IMR-90 (cell line): ENCODE data around the gene DHRSX. TPM values are rescaled to one million over a fixed set of nuclear protein-coding genes. Genes with fewer than 3 reads are reported as not detected.

Source experiments
- ATAC-seq: fragments of 200-7000 bp; cut with Tn5 transposase; 2 replicates; pipeline ENCODE4 v1.9.1; 2020; ENCODE audit warnings: low read depth, mild to moderate bottlenecking, moderate library complexity
- BruUV-seq: library from RNA; stranded (reverse); fragments of 400-500 nt; replicated peaks from 2 replicates; lab custom pipeline; 2021; lab: Mats Ljungman, UMichigan
- CTCF ChIA-PET: fragments of 300-600 bp; formaldehyde crosslinking; extraction: SDS; loops from one replicate; lab custom pipeline; 2021; ENCODE audit warnings: antibody characterized with exemption; lab: Yijun Ruan, JAX
- POLR2A ChIA-PET: fragments of 300-600 bp; sonication (Branson Sonifier 250); formaldehyde crosslinking; loops from one replicate; lab custom pipeline; 2022; ENCODE audit warnings: antibody characterized with exemption; ENCODE audit not compliant: unreplicated experiment; lab: Charles Lee
- DNase-seq: peaks from one replicate; pipeline ENCODE4 v3.0.0; 2013
- H2AFZ ChIP-seq: replicated peaks from 2 replicates; pipeline ENCODE3; 2013; ENCODE audit warnings: low read length, mild to moderate bottlenecking; ENCODE audit not compliant: poor library complexity
- H2AK5ac ChIP-seq: 2 replicates; pipeline ENCODE4 v1.6.1; 2013; ENCODE audit warnings: low read depth, low read length, inconsistent platforms
- H2AK9ac ChIP-seq: replicated peaks from 2 replicates; pipeline ENCODE3; 2013; ENCODE audit warnings: mild to moderate bottlenecking, low read depth, low read length, moderate library complexity; ENCODE audit not compliant: poor library complexity
- H2BK120ac ChIP-seq: 2 replicates; pipeline ENCODE4 v1.6.1; 2013; ENCODE audit warnings: low read depth, low read length, inconsistent platforms
- H2BK15ac ChIP-seq: 3 replicates; pipeline ENCODE4 v1.6.1; 2013; ENCODE audit warnings: low read depth, low read length, inconsistent platforms
- H2BK20ac ChIP-seq: 2 replicates; pipeline ENCODE4 v1.6.1; 2013; ENCODE audit warnings: low read depth, mild to moderate bottlenecking, inconsistent platforms, low read length, moderate library complexity
- H2BK5ac ChIP-seq: 2 replicates; pipeline ENCODE4 v1.6.1; 2013; ENCODE audit warnings: mild to moderate bottlenecking, low read depth, low read length, inconsistent platforms; ENCODE audit not compliant: poor library complexity, severe bottlenecking
- H3K14ac ChIP-seq: replicated peaks from 2 replicates; pipeline ENCODE4 v1.6.1; 2013; ENCODE audit warnings: low read depth, low read length, inconsistent platforms
- H3K18ac ChIP-seq: 2 replicates; pipeline ENCODE4 v1.6.1; 2013; ENCODE audit warnings: low read depth, low read length, control low read depth
- H3K23ac ChIP-seq: 2 replicates; pipeline ENCODE4 v1.6.1; 2013; ENCODE audit warnings: low read depth, low read length, inconsistent platforms
- H3K27ac ChIP-seq: 2 replicates; pipeline ENCODE4 v1.5.1; 2013; ENCODE audit warnings: mild to moderate bottlenecking, control low read depth, low read length; ENCODE audit not compliant: insufficient read depth
- H3K27me3 ChIP-seq: 2 replicates; pipeline ENCODE4 v1.6.1; 2013; ENCODE audit warnings: low read length; ENCODE audit not compliant: control insufficient read depth, insufficient read depth
- H3K36me3 ChIP-seq: 2 replicates; pipeline ENCODE4 v1.6.1; 2013; ENCODE audit warnings: low read length, mixed read lengths; ENCODE audit not compliant: control insufficient read depth, insufficient read depth
- H3K4ac ChIP-seq: 2 replicates; pipeline ENCODE4 v1.6.1; 2013; ENCODE audit warnings: low read depth, low read length, inconsistent platforms
- H3K4me1 ChIP-seq: 2 replicates; pipeline ENCODE4 v1.6.1; 2013; ENCODE audit warnings: low read length, mixed read lengths; ENCODE audit not compliant: control insufficient read depth, insufficient read depth
- H3K4me2 ChIP-seq: 2 replicates; pipeline ENCODE4 v1.6.1; 2013; ENCODE audit warnings: low read depth, mild to moderate bottlenecking, control low read depth, low read length, moderate library complexity
- H3K4me3 ChIP-seq: 2 replicates; pipeline ENCODE4 v1.5.1; 2013; ENCODE audit warnings: low read depth, mild to moderate bottlenecking, control low read depth, low read length, moderate library complexity; ENCODE audit not compliant: insufficient read depth
- H3K56ac ChIP-seq: 2 replicates; pipeline ENCODE4 v1.6.1; 2013; ENCODE audit warnings: low read length, inconsistent platforms; ENCODE audit not compliant: insufficient read depth; ENCODE audit errors: extremely low read depth
- H3K79me1 ChIP-seq, 2 experiments: 2 replicates each; pipeline ENCODE4 v1.6.1; 2013; ENCODE audit warnings: low read length in 2 of 2, inconsistent platforms in 1 of 2, low read depth in 1 of 2
- H3K9ac ChIP-seq: 2 replicates; pipeline ENCODE4 v1.6.1; 2013; ENCODE audit warnings: low read depth, low read length, control low read depth
- H3K9me1 ChIP-seq: 2 replicates; pipeline ENCODE4 v1.6.1; 2013; ENCODE audit warnings: low read length, inconsistent platforms; ENCODE audit not compliant: insufficient read depth
- H3K9me3 ChIP-seq: 2 replicates; pipeline ENCODE4 v1.6.1; 2013; ENCODE audit warnings: low read length; ENCODE audit not compliant: control insufficient read depth, insufficient read depth
- H4K20me1 ChIP-seq: 2 replicates; pipeline ENCODE4 v1.6.1; 2013; ENCODE audit warnings: low read length, inconsistent platforms; ENCODE audit not compliant: insufficient read depth
- H4K5ac ChIP-seq: 2 replicates; pipeline ENCODE4 v1.6.1; 2013; ENCODE audit warnings: mild to moderate bottlenecking, low read depth, low read length, control low read depth
- H4K8ac ChIP-seq, 2 experiments: 2 replicates each; pipeline ENCODE4 v1.6.1; 2013; ENCODE audit warnings: low read depth in 2 of 2, low read length in 2 of 2, control low read depth in 1 of 2, inconsistent platforms in 1 of 2
- H4K91ac ChIP-seq: 2 replicates; pipeline ENCODE4 v1.6.1; 2013; ENCODE audit warnings: low read depth, low read length, inconsistent platforms; ENCODE audit not compliant: insufficient read depth
- CEBPB ChIP-seq: IDR thresholded peaks from 2 replicates; pipeline ENCODE4 v1.6.1; 2012; ENCODE audit warnings: low read depth, low read length, improper control_type of control experiment
- ELK1 ChIP-seq: fragments of 150-350 bp; IDR thresholded peaks from 2 replicates; pipeline ENCODE4 v1.6.1; 2016; ENCODE audit warnings: low read depth, mild to moderate bottlenecking, low read length, moderate library complexity, borderline replicate concordance
- MAFK ChIP-seq: IDR thresholded peaks from 2 replicates; pipeline ENCODE4 v1.6.1; 2012; ENCODE audit warnings: low read depth, low read length, improper control_type of control experiment
- POLR2A ChIP-seq: IDR thresholded peaks from 2 replicates; pipeline ENCODE4 v1.6.1; 2012; ENCODE audit warnings: mild to moderate bottlenecking, low read depth, low read length
- RAD21 ChIP-seq: IDR thresholded peaks from 2 replicates; pipeline ENCODE4 v1.6.1; 2012; ENCODE audit warnings: low read length, improper control_type of control experiment
- SMC3 ChIP-seq: fragments of 150-350 bp; IDR thresholded peaks from 2 replicates; pipeline ENCODE4 v1.6.1; 2016; ENCODE audit warnings: low read depth, mild to moderate bottlenecking, antibody characterized with exemption, low read length, moderate library complexity
- USF2 ChIP-seq: fragments of 150-350 bp; IDR thresholded peaks from 2 replicates; pipeline ENCODE4 v1.6.1; 2017; ENCODE audit warnings: mild to moderate bottlenecking, antibody characterized with exemption, low read length, low read depth
- WGBS, 2 experiments: methylation state at CpG; one replicate each; pipeline versions ENCODE4 v1.1.5 to v1.1.7; 2013; ENCODE audit warnings: missing lambda C conversion rate in 2 of 2; ENCODE audit not compliant: insufficient read length in 1 of 2; ENCODE audit errors: extremely low coverage in 2 of 2; 5-methylcytosine and 5-hydroxymethylcytosine counted together
- dilution Hi-C: fragments of 300-500 bp; cut with HindIII; formaldehyde crosslinking; loops from one replicate; pipeline ENCODE4 v1.14.3; 2018; ENCODE audit warnings: low sequenced_read_pairs; ENCODE audit not compliant: unreplicated experiment
- in situ Hi-C: fragments of 300-500 bp; cut with MboI; formaldehyde crosslinking; loops from 3 replicates; pipeline ENCODE4 v1.14.3; 2019; ENCODE audit warnings: low sequenced_read_pairs, inconsistent platforms, mixed read lengths
- intact Hi-C: fragments of 100-400 bp; cut with micrococcal nuclease; formaldehyde crosslinking; loops from 2 replicates; pipeline ENCODE4 v1.10.0; 2022
- polyA plus RNA-seq, 3 experiments: library from polyadenylated mRNA; depleted of rRNA; stranded (reverse); fragments of >200 nt; gene quantifications; 2 replicates each; pipeline ENCODE4 v1.2.3, GENCODE V29; 2012; ENCODE audit warnings: low replicate concordance in 1 of 3
- total RNA-seq: library from RNA; depleted of rRNA; stranded (reverse); fragments of >200 nt; gene quantifications from 2 replicates; pipeline ENCODE4 v1.2.3, GENCODE V29; 2012

Gene DHRSX
- total and polyA plus RNA-seq, 2 of the 4 experiments (the other 2 are of a cell fraction), result 26.2 to 38.0 TPM

GRCh38 chrX:2237976-2238375 is 262.8 kb downstream of the DHRSX start:
- no peaks in the 10 kb centered on the region for H4K20me1 ChIP-seq
- no peaks in the 10 kb centered on the region for H3K9me1 ChIP-seq
- no peak overlapping the region for H3K4me3 ChIP-seq
- H3K4me1 ChIP-seq, result no peaks in the 10 kb centered on the region
- ATAC-seq, result no peak
- no peak overlapping the region for H3K9ac ChIP-seq
- no peak overlapping the region for H3K18ac ChIP-seq
- H2AFZ ChIP-seq, result no peak overlapping the region
- no peak overlapping the region for H2BK5ac ChIP-seq
- no peak overlapping the region for H2AK9ac ChIP-seq
- no peak for DNase-seq
- H3K14ac ChIP-seq, result no peak overlapping the region
- H3K23ac ChIP-seq, result no peak overlapping the region
- H4K5ac ChIP-seq, result no peak overlapping the region
- peaks cover 15% of the 10 kb centered on the region for H3K36me3 ChIP-seq
- no peak overlapping the region for H2BK20ac ChIP-seq
- H3K79me1 ChIP-seq, result peaks cover 2 to 3% of the 10 kb centered on the region in 2 experiments; a peak in 1 of 4 replicates
- no peak for TF ChIP-seq POLR2A
- no peak for TF ChIP-seq USF2
- no peak for TF ChIP-seq CEBPB
- TF ChIP-seq SMC3, result no peak
- TF ChIP-seq ELK1, result no peak
- TF ChIP-seq RAD21, result no peak
- TF ChIP-seq MAFK, result no peak
- H2BK15ac ChIP-seq, result no peak overlapping the region
- no peak overlapping the region for H2AK5ac ChIP-seq
- no peak overlapping the region for H3K4me2 ChIP-seq
- no peaks in the 10 kb centered on the region for H3K9me3 ChIP-seq
- H2BK120ac ChIP-seq, result no peak overlapping the region
- no TSS peak for BruUV-seq
- no peak overlapping the region for H3K56ac ChIP-seq
- dilution Hi-C loops, result no loop called here
- no peak overlapping the region for H3K4ac ChIP-seq
- H4K8ac ChIP-seq, result no peak overlapping the region
- intact Hi-C loops, result no loop called here
- H3K27ac ChIP-seq, result no peak overlapping the region
- H4K91ac ChIP-seq, result no peak overlapping the region
- in situ Hi-C loops, result no loop called here
- WGBS, 2 experiments, result 90% methylated on average over 2 of the region's 9 CpGs; no CpG with 5 or more reads in 1 of the 2 experiments
- no peaks in the 10 kb centered on the region for H3K27me3 ChIP-seq
- CTCF ChIA-PET, result no interaction called here
- POLR2A ChIA-PET, result no interaction called here
